ENCODE data around the gene OSBPL6.
"Not testable (repeated sequence)": the region's sequence is repeated elsewhere in the genome, so short reads cannot be mapped to it uniquely, and the experiment has no call there.

Gene OSBPL6

GRCh38 chr2:178193823-178194599 is at the start of gene OSBPL6:
Gene OSBPL6, plus strand, starts transcription at chr2:178194512. Its CDS starts 111,673 bp downstream, at chr2:178306185.
- peak in 1 of 2 donors; percentile 22 for DNase-seq (ENCODE audit: low read depth in 2 of 2)

- DNase-seq (ENCODE audit: low read depth in 2 of 2) = no peak
Observed at GRCh38 chr2:178152033-178152432, 42.3 kb upstream of the OSBPL6 start.

DNA sequence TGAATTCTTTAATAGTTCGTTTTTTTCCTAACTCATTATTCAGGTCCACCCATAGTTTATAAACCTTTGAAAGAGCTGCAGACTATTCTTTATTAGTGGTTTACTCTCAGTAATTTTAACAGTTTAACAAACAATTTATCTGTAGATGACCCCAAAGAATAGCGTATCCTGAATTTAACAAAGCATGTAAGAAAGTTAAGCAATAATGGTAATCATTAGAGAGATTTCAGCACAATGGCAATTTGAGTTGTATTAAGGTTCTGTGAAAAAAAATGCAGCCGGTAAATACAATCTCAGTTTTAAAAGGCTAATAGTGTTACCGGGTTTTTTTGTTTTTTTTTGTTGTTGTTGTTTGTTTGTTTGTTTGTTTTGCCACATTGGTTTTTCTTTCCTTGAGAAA is 41.8 kb upstream of the OSBPL6 start:
- no peak for DNase-seq (ENCODE audit: low read depth in 2 of 2)

DNA sequence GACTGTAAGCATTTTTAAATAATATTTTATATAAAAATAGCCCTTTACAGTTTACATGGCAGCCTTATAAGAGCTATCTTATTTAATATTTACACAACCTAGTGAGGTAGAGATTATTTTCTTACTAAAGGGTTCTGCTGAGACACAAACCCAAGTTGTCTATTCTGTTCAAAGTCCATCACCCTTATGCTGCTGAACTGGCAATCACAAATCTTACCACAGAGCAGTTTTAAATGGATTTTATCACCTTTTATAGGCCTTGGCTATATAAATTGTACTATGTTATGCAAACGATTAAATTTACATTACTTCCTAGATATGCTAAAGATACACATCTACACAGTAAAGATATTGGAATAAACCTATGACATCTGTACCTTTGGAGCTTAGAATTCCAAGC is 41.3 kb upstream of the OSBPL6 start:
- DNase-seq (ENCODE audit: low read depth in 2 of 2) = no peak

GRCh38 chr2:178153878-178154277 is 40.4 kb upstream of the OSBPL6 start:
- DNase-seq (ENCODE audit: low read depth in 2 of 2) = not testable (repeated sequence)

- DNase-seq (ENCODE audit: low read depth in 2 of 2) = no peak
Observed at GRCh38 chr2:178155524-178155923, 38.8 kb upstream of the OSBPL6 start.

- DNase-seq (ENCODE audit: low read depth in 2 of 2) = no peak
Observed at GRCh38 chr2:178157574-178157973, 36.7 kb upstream of the OSBPL6 start.

DNA sequence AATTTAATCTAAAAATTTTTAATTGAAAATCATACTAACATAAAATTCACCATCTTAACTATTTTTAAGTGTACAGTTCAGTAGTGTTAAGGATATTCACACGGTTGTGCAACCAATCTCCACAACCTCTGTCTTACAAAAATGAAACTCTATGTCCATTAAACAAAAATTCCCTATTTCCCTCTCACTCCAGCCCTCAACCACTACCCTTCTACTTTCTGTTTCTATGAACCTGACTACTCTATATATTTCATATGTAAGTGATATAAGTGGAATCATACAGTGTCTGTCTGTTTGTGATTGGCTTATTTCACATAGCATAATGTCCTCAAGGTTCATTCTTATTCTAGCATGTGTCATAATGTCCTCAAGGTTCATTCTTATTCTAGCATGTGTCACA is 34.3 kb upstream of the OSBPL6 start:
- DNase-seq (ENCODE audit: low read depth in 2 of 2) = no peak

DNA sequence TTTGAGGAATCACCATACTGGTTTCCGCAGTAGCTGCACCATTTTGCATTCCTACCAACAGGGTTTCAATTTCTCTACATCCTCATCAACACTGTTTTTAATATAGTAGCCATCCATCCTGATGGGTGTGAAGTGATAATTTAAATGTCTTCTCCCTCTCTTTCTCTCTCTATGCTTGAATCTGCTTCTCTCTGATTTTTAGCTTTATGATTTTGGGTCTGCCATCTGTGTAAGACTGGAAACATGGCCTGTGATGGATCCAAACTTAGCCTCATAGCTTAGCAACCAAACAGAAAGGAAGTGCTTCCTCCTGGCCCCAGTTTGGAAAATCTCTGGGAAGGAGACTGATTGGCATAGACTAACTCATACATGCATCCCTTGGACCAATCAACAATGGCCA is 33.7 kb upstream of the OSBPL6 start:
- no peak for DNase-seq (ENCODE audit: low read depth in 2 of 2)

DNA sequence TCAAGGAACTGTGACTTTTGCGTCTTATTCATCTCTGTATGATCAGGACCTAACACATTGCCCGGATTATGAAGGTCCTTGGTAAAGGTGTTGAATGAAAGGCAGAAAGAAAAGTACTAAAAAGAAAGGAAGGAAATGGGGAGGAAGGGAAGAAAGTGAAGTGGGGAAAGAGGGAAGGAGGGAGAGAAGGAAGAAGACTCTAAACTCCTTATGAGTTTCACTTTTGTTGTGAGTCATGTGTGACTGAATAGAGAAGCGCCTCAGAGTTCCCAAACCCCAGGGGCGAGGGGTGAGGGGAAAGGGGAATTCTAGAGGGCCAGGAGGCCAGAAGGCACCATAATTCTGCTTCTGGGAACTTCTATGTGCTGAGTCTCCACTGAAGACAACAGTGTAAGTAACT is 30.9 kb upstream of the OSBPL6 start:
- no peak for DNase-seq (ENCODE audit: low read depth in 2 of 2)

DNA sequence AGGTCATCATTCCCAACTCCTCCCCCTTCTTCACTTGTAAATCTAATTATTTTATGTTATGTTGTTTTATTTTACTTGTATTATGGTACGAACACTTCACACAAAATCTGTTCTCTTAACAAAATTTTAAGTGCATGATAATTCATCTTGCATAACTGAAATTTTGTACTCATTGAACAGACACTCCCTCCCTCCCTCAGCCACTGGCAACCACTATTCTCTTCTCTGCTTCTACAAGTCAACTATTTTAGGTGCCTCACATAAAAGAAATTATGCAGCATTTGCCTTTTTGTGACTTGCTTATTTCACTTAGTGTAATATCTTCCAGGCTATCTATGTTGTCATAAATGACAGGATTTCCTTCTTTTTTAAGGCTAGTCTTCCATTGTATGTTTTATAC is 30.4 kb upstream of the OSBPL6 start:
- DNase-seq (ENCODE audit: low read depth in 2 of 2) = no peak

- DNase-seq (ENCODE audit: low read depth in 2 of 2) = no peak
Observed at GRCh38 chr2:178173657-178174056, 20.7 kb upstream of the OSBPL6 start.

- no peak for DNase-seq (ENCODE audit: low read depth in 2 of 2)
Observed at GRCh38 chr2:178177066-178177679, 17.1 kb upstream of the OSBPL6 start.

- not testable (repeated sequence) for DNase-seq (ENCODE audit: low read depth in 2 of 2)
Observed at GRCh38 chr2:178180648-178181047, 13.7 kb upstream of the OSBPL6 start.

GRCh38 chr2:178187861-178188260 is 6.5 kb upstream of the OSBPL6 start:
- DNase-seq (ENCODE audit: low read depth in 2 of 2) = no peak

- no peak for DNase-seq (ENCODE audit: low read depth in 2 of 2)
Observed at GRCh38 chr2:178188466-178188865, 5.8 kb upstream of the OSBPL6 start.

DNA sequence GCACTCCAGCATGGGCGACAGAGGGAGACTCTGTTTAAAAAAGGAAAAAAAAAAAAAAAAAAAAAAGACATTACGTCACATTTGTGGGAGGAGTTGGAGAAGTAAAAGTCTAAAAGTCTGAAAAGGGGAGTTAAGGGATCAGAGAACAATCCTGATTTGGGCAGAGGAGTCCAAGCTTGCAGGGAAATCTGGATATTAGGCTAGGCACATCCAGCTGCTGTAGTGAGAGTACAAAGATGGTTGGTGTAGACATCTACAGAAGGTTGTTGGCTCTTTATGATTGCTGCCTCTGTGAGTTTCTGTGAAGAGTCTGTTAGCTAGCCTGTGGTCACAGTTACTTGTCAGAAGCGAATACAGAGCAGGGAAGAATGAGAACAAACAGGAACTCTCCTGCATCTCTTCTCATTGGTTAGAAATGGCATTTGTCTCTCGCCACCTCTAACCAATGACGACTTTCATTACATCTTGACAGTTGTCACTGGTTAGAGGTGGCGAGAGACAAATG is 3.3 kb upstream of the OSBPL6 start:
- DNase-seq (ENCODE audit: low read depth in 2 of 2) = no peak

DNA sequence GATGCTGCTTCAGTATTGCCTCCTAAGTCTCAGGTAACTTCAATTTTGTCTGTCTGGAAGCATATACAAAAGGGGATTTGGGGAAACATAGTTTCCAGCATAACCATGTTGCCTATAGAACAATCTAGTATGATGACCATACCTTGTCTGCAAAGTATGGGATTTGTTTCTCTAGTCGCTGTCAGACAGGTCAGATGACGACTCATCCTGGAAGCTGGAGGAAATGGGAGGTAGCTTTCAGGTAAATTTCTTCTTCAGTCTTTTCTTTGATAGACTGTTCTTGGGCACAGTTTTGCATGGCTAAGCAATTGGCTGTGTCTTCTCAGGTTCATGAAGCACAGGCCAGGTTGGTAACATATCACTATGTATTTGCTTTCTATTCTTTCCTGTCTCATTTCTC is 2.8 kb upstream of the OSBPL6 start:
- DNase-seq (ENCODE audit: low read depth in 2 of 2) = no peak

DNA sequence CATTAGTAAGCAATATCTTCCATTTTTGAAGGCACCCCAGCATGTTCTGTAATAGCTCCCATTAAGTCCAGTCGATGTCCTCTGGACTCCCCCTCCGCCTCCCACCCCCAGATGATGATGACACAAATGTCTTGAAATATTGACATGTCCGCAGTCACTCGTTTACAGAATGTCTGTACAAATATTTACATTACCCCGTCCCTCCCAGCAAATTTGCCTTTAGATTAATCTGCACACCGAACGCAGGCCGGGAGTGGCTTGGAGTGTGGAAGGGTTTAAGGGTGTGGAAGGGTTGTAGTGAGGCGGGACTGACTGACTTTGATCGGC is 853 bp upstream of the OSBPL6 start:
- DNase-seq (ENCODE audit: low read depth in 2 of 2) = no peak

DNA sequence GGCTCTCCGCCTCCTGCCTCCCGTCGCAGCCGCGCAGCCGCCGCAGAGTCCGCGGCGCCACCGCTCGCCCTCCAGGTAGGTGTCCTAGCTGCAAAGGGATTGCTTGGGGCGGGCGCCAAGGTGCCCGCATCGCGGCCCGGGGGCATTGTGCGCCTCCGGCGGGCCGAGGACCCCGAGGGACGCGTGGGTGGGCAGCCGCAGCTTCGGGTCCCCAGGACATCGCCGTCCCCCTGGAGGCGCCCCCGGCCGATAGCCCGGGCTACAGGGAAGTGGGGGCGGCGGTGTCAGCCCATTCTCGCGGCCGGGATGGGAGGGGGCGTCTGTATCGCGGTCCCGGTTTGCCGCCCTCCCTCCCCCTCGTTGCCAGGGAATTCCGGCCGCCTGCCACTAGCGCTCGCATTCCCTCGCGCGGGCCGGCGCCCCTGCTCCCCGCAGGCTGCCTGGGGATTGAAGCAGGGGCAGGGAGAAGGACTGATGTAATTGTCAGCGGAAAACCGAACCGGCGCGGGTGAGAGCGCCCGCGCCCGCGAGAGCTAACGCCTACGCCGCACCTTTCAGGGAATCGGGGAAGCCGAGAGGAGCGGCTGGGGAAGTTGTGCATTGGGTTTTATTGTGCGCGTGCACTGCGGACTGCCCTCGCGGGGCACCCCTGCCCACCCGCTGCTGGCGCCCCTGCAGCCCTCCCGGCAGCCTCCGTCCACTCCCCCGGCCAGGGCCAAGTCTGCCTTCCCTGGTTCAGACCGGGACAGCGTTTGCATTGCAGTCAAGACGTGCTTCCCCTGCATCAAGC is 483 bp downstream of the OSBPL6 start:
- no peak for DNase-seq (ENCODE audit: low read depth in 2 of 2)

- no peak for DNase-seq (ENCODE audit: low read depth in 2 of 2)
Observed at GRCh38 chr2:178195390-178196166, 1.3 kb downstream of the OSBPL6 start.

GRCh38 chr2:178197791-178198190 is 3.5 kb downstream of the OSBPL6 start:
- DNase-seq (ENCODE audit: low read depth in 2 of 2) = no peak

All from stimulated activated CD4-positive, alpha-beta T cell treated with anti-CD3 and anti-CD28 coated beads, Interleukin-1b, Interleukin-23, amount 100 ng/mL, for 1 hour (primary cell).